22Rv1 (cell line): ENCODE data around the gene XDH.

ENCODE experiments used
- H3K27ac ChIP-seq: fragments of 450-650 bp; 2 replicates; pipeline ENCODE4 v1.5.1; 2017
- ZFX ChIP-seq: fragments of 450-650 bp; IDR thresholded peaks from 2 replicates; pipeline ENCODE4 v1.6.1; 2017; ENCODE audit warnings: antibody characterized with exemption, borderline replicate concordance
- TF ChIP-seq, protein P1 (sequence below): fragments of 450-650 bp; IDR thresholded peaks from 2 replicates; pipeline ENCODE4 v1.5.1; 2017; ENCODE audit warnings: mild to moderate bottlenecking

XDH gene

DNA sequence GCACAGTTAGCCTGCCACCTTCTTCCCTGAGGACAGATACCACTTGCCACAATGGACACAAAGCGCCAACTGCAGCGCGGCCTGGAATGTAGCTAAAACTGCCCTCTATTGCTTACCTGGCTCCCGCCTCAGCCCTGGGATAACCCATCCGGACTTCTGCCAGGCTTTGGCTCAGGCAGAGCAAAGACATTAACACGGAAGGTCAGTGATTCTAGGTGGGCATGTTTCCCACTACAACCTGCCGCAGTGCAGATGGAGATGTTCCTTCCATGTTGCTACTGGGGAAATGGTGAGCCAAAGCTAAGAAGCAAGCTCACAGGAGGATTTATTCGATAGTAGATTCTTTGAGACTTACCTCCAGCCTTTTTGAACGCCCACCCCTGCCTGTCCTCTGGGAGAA, 74.8 kb downstream of the XDH start:
- TF ChIP-seq, protein P1, sequence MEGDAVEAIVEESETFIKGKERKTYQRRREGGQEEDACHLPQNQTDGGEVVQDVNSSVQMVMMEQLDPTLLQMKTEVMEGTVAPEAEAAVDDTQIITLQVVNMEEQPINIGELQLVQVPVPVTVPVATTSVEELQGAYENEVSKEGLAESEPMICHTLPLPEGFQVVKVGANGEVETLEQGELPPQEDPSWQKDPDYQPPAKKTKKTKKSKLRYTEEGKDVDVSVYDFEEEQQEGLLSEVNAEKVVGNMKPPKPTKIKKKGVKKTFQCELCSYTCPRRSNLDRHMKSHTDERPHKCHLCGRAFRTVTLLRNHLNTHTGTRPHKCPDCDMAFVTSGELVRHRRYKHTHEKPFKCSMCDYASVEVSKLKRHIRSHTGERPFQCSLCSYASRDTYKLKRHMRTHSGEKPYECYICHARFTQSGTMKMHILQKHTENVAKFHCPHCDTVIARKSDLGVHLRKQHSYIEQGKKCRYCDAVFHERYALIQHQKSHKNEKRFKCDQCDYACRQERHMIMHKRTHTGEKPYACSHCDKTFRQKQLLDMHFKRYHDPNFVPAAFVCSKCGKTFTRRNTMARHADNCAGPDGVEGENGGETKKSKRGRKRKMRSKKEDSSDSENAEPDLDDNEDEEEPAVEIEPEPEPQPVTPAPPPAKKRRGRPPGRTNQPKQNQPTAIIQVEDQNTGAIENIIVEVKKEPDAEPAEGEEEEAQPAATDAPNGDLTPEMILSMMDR, result no peak
- TF ChIP-seq ZFX, result no peak
- H3K27ac ChIP-seq, result no peak overlapping the region

DNA sequence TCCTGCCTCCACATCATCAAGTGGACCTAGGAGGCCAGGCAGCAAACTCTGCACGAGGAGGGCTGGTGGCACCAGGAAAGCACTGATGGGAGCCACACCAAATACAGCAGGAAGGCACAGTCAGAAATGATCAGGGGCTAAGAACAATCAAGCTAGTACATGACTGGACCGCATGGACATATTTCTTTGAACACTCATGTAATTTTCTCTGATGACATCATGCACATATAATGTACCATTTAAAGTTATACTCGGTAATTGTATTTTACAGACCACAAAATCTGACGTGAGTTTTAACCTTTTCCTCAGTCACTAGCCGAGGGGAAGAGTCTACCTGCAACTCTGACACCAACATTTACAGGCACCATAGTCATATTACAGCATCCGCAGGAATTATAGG, 76.7 kb downstream of the XDH start:
- TF ChIP-seq, protein P1, result no peak
- TF ChIP-seq ZFX, result no peak
- H3K27ac ChIP-seq, result no peak overlapping the region

DNA sequence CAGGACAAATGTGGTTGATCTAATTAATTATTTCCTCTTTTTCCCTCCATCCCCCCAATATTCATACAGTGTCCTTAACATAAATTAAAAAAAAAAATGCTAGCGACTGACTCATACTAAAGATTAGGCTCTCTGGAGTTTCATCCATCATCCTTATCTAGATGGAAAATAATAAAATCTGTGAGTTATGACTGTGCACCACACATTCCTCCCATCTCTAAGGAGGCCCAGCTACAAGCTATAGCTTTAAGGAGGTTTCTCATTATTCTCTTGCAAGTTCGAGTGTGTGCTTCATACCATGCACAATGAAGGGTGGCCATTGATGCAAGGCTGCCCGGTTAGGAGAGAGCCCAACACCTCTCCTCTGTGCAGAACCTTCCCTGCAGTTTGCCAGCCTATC, 77.3 kb downstream of the XDH start:
- H3K27ac ChIP-seq, result no peak overlapping the region
- TF ChIP-seq, protein P1, result no peak
- TF ChIP-seq ZFX, result no peak

DNA sequence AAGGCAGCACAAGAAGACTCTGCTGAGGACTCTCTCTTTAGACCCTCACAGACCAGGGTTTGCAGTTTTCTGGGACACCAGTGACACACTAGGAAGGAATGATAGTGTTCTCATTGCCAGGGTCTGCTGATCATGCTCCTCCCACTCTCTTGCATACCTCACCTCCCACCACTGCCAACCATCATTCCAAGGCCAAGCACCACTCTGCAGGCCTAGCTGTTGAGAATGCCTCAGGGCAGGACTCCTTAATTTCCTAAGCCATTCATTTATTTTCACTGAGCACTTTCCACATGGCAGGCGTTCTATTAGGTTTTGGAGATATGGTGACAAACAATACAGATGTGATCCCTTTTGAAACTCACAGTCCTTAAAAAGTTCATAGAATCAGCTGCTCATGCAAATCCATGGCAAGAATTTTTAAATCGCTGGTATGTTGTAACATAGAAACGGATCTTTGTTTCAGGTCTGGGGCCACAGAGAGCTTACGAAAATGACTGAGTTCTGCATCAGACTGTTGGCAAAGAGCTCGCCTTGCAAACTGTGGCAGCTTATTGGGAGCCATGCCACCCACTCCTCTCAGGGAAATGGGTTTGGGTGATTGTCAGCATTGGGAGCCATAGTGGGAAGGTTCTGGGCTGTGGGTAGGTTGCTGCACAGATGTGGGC, 78.5 kb downstream of the XDH start:
- no peak overlapping the region for H3K27ac ChIP-seq
- TF ChIP-seq, protein P1, result no peak
- TF ChIP-seq ZFX, result no peak

DNA sequence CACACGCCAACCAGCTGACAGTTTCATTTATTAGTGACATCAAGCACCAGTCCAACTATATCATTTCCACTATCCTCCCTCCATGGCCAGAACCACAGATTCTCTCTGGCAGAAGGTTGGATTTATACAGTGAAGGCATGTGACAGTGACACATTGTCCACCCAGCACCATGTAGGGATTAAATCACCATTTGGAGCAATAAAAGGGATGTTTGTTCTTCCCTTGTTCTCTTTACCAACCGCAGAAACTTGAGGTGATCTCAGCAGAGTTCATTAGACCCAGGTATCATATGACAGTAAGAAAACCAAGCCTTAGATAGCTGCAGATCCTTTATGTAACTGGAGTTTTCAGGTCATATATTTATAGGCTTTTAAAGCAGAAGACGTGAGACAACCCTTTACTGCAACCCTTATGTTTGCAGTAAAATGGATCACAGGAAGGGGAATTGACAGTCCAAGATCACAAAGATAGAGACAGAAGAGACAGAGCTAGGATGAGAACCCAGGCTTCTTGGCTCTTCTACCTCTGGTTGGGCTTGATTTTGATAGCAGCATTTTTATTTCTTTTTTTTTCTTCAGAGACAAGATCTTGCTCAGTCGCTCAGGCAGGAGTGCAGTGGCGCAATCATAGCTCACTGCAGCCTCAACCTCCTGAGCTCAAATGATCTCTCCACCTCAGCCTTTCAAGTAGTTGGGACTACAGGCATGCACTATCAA, 80.1 kb downstream of the XDH start:
- TF ChIP-seq, protein P1, result no peak
- TF ChIP-seq ZFX, result no peak
- H3K27ac ChIP-seq, result no peak overlapping the region

DNA sequence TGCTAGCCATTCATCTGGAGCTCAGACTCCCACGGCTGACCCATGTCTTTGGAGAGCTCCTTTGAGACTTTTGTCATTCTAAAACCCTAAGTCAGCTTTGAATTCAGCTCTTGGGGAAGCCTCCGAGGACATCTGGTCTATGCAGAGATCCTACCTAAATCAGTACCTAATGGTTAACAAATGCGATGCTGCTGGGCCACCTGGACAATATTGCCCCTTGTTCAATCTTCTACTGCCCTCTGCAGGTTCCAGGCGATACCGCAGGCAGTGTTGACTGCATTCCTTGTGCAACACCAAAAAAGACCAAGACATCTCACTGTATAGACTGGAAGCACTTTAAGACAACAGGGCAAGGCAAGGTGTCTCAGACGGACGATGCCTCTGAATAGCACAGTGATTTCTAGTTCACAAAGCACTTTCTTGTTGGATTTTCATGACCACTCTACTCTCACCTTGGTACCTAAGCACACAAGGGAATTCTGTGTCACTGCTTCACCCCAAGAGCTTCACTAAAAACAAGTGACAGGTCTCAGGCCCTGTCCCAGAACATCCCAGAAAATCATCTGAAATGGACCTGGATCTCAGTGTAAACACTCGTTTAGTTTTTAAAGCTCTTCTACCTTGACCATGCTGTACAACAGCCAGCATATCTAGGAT, 80.9 kb downstream of the XDH start:
- H3K27ac ChIP-seq, result no peak overlapping the region
- TF ChIP-seq ZFX, result no peak
- TF ChIP-seq, protein P1, result peak; percentile 82

DNA sequence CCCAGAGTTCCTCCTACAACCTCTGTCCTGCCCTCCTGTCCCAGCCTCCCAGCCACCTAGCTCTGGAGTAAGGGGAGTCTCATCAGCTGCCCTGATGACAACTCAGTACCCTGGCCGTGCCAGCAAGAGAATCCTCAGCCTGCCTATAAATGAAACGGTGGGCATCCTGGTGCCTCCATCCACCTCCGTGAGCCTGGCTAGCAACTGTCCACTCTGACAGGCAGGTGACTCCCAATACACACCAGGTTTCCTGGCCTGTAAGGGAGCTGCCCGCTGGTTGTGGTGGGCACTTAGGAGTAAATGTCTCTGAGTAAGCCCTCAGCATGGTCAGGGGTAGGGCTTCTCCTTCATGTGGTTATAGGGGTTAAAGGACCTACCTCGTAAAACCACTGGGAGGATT, 81.5 kb downstream of the XDH start:
- TF ChIP-seq, protein P1, result no peak
- no peak for TF ChIP-seq ZFX
- no peak overlapping the region for H3K27ac ChIP-seq
